Coronary artery (tissue), 2 donors: Measurements from ENCODE around the gene FOXP4.

Experiments
- DNase-seq: peaks from one replicate; pipeline ENCODE4 v3.0.0-alpha.2; 2017; ENCODE audit warnings: low spot score
- H3K27ac ChIP-seq, 2 donors: fragments of 200-600 bp; sonication (generic); one replicate each; pipeline ENCODE4 v1.5.1; 2016 to 2019
- H3K4me3 ChIP-seq: fragments of 200-600 bp; sonication (generic); 2 replicates; pipeline ENCODE4 v1.5.1; 2016; ENCODE audit warnings: mild to moderate bottlenecking, moderate library complexity
- TF ChIP-seq, protein P1 (sequence below): fragments of 200-600 bp; sonication (generic); IDR thresholded peaks from one replicate; pipeline ENCODE4 v1.5.1; 2019; ENCODE audit warnings: antibody characterized with exemption

FOXP4 gene

DNA sequence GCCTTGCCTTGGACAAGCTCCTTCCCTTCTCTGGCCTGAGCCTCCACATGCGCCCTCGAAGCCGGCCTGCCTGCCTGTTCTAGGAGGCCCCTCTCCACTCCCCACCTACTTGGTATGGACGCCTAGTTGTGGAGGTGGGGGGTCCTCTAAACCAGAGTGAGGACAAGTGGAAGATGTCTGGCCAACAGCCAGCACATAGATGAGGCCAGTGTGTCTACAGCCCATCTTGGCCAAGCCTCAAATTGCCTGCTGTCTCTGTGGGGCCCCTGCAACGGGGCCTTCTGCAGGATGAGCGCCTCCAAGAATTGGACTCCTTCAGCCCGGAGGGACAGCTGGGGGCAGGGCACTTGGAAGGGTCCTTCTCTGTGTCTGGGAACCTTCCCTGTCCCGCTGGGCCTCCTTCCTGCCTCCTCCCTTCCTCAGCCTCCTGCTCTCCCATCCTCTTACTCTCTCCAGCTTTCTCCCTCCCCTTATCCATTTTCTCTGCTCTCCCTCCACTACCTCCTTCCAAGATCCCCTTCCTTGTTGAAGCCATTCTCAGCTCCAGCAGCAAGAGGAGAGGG is 93.7 kb downstream of the FOXP4 start:
- Histone ChIP-seq H3K27ac (peak overlapping the region in 1 of 2 donors; percentile 28), H3K4me3 (peak overlapping the region; percentile 78)
- DNase-seq: no peak
- TF ChIP-seq, protein P1, sequence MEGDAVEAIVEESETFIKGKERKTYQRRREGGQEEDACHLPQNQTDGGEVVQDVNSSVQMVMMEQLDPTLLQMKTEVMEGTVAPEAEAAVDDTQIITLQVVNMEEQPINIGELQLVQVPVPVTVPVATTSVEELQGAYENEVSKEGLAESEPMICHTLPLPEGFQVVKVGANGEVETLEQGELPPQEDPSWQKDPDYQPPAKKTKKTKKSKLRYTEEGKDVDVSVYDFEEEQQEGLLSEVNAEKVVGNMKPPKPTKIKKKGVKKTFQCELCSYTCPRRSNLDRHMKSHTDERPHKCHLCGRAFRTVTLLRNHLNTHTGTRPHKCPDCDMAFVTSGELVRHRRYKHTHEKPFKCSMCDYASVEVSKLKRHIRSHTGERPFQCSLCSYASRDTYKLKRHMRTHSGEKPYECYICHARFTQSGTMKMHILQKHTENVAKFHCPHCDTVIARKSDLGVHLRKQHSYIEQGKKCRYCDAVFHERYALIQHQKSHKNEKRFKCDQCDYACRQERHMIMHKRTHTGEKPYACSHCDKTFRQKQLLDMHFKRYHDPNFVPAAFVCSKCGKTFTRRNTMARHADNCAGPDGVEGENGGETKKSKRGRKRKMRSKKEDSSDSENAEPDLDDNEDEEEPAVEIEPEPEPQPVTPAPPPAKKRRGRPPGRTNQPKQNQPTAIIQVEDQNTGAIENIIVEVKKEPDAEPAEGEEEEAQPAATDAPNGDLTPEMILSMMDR: no peak

DNA sequence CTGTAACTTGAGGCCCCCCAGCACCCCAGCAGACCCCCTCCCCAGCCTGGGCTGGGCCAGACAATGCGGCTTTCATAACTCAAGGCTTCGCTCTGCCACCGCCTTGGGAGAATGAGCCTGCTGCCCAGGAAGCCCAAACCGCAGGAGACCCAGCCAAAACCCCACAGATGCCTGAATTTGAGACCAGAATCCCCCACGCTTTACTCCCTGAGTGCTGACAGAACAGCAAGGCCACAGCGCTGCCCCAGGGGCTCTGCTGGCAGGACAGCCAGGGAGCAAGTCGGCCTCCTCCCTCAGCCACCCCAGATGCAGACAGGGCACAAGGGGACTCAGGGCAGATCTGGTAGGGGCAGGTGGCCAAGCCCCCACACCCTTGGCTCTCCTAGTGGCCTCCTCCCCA is 94.2 kb downstream of the FOXP4 start:
- Histone ChIP-seq H3K27ac (peak overlapping the region in 1 of 2 donors; percentile 28), H3K4me3 (no peak overlapping the region)
- TF ChIP-seq, protein P1: no peak
- no peak for DNase-seq

DNA sequence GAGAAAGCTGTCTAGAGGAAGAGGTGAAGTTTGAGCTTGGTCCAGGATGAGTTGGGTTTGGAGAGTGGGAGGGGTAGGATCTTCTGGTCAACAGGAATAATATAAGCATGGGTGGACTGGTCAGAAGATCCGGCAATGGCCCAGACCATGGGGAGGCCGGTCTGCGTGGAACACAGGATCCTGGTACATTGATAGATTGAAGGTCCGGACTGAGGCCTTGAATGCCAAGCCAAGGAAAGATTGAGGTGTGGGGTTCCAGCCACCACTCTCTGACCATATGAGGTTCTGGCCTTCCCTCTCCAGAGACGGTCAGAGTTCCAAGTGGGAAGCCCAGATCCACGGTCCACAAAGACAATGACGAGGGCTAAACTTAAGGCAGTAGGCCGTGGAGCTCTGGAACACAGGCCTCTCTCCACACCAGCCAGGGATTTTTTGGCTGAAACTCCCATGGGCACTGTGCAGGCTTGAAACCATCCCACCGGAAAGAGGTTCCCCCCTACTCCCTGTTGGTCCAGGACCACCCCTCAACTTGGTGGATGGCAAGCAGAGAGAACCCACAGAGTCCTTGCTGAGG is 95.3 kb downstream of the FOXP4 start:
- no peak overlapping the region for H3K4me3 ChIP-seq
- no peak overlapping the region for H3K27ac ChIP-seq
- TF ChIP-seq, protein P1: no peak
- DNase-seq: no peak

DNA sequence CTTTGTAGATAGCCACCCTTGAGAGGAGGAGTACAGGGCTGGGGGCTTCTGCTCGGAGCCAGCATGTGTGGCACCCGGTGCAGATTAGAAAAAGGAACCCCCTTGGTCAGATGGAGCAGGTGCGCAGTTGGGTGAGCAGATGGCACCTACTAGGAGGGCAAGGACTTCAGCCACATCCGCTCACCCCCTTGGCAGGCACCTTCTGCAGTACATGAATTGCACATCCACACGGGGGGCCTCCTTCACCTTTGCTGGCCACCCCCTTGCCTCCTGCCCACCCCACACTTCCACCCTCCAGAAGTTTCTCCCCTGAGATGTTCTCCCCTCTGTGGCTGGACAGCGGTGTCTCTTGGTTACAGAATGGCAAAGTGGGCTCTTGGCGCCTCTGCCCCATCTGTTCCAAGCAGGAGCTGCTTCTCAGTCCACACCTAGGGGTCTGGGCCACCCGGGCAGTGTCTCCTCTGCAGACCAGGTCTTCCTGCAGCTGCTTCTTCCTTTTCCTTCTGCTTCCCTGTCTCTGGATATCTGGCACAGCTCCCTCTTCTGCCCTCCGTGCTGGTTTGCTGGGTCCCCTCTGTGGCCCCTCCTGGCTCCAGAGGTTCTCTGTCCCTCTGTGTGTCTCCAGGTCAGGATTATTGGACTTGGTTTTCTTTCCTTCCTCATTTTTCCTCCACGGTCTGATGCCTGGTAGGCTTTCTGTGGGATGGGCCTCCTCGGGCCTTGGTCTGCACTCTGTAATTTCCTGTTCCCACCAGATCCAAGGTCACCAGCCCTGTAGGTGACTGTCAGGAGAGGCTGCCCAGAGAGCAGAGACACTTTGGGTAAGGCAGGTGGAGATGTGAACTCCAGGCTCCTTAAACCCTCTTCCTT is 96.1 kb downstream of the FOXP4 start:
- H3K27ac ChIP-seq: no peak overlapping the region
- TF ChIP-seq, protein P1: no peak
- H3K4me3 ChIP-seq: no peak overlapping the region
- DNase-seq: no peak

DNA sequence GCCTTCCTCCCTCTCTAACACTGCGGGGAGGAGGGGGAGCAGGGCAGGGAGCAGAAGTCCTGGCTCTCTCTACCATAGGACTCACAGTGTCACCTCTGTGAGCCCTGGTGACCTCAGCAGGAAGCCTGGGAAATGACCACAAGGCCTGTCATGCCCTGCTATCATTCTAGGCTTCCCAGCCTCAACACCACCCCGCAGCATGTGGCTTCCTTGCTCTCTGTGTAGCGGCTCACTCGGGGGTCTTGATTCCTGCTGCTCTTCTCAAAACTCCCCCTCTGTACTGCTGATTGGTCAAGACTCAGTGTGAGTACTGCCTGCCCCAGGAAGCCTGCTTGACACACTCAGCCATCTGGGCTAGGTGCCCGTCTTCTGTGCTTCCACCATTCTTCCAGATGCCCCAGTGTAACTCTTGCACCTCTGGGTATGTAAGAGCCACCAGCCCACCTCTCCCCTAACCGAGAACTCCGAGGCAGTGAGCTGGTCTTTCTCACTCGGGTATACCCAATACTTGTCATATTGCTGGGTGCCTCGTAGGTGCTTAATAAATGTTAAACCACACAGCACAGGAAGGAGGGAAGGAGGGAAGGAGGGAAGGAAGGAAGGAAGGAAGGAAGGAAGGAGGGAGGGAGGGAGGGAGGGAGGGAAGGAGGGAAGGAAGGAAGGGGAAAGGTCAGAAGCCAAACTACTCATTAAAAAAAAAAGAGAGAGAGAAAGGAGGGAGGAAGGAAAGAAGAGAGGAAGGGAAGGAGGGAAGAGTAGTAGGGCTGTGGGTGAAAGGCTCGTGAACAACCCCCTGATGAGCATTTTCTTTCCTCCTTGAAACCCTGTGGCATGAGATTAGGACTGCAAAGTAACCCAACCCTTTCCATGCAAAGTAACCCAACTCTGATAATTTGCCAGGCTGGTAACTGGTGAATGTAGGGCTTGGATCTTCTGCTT is 97.0 kb downstream of the FOXP4 start:
- Histone ChIP-seq H3K4me3 (no peak overlapping the region), H3K27ac (no peak overlapping the region)
- DNase-seq: no peak
- TF ChIP-seq, protein P1: no peak

DNA sequence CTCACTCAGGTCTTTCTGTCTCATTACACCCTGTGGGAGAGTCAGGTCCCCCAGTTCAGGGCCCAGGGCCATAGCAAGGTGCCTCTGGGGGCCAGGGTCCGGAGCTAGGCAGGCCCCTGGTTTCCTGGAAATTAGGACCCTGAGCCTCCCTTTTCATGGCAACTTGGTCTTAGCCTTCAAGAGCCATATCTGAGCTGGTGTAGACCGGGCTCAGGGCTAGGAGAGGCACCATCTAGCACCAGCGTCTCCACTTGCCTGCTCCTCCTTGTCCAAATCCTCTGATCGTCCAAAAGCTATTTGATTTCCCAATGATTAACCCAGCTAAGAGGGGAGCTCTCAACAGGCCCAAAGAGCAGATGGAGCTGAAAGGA is 97.7 kb downstream of the FOXP4 start:
- TF ChIP-seq, protein P1: no peak
- Histone ChIP-seq H3K27ac (no peak overlapping the region), H3K4me3 (no peak overlapping the region)
- DNase-seq: no peak
